Umbilical cord (tissue), 2 donors: ENCODE data around the gene MED25. TPM values are rescaled to one million over a fixed set of nuclear protein-coding genes. Genes with fewer than 3 reads are reported as not detected.

Experiments used
- DNase-seq: peaks from one replicate; pipeline ENCODE4 v3.0.0-alpha.2; 2015; ENCODE audit warnings: low spot score
- total RNA-seq: library from RNA; depleted of rRNA; stranded (reverse); fragments of >200 nt; gene quantifications from one replicate; pipeline ENCODE4 v1.2.3, GENCODE V29; 2014; ENCODE audit warnings: low replicate concordance; ENCODE audit not compliant: insufficient read depth

MED25 gene
- total RNA-seq, 1 donor from 2014 or later = 16.1 TPM

DNA sequence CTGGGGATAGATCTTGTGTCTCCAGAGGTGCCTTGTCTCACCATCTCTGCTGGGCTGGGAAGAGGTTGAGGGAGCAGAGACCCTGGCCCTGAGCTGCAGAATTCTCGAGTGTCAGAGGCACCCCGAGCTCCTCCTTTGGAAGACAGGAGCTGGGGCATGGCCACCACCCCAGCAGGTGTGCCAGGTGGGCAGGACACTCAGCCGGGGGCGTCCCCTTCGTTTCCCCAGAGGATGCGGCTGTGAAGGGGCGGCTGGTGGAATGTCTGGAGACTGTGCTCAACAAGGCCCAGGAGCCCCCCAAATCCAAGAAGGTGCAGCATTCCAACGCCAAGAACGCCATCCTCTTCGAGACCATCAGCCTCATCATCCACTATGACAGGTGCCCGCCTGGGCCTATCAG is 19.5 kb upstream of the MED25 start:
- no peak for DNase-seq

DNA sequence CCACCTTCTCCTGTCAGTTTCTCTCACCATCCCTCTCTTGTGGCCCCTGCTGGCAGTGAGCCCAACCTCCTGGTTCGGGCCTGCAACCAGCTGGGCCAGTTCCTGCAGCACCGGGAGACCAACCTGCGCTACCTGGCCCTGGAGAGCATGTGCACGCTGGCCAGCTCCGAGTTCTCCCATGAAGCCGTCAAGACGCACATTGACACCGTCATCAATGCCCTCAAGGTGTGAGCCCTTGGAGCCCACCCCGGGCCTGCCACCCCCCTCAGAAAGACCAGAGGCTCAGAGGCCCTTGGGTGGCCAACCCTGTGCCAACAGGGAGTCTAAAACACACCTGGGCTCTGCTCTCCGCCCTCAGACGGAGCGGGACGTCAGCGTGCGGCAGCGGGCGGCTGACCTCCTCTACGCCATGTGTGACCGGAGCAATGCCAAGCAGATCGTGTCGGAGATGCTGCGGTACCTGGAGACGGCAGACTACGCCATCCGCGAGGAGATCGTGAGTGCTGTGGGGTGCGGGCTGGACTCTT is 18.8 kb upstream of the MED25 start:
- DNase-seq = no peak

DNA sequence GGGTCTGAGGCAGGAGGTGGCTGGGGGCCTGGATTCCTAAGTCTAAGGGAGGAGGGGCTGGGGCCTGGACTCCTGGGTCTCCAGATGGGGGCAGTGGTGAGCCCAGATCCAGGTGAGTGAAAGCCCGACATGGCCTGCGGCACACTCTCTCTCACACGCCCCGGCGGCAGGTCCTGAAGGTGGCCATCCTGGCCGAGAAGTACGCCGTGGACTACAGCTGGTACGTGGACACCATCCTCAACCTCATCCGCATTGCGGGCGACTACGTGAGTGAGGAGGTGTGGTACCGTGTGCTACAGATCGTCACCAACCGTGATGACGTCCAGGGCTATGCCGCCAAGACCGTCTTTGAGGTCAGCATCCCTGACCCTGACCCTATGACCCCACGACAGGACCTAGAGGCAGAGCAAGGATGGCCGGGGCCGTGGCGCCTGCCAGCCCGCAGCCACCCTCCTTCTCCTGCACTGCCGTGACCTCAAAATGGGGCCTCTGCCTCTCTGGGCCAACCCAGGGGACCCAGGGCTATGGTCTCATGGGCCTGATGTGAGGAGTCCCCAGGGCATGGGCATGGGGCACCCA is 18.2 kb upstream of the MED25 start:
- no peak for DNase-seq

DNA sequence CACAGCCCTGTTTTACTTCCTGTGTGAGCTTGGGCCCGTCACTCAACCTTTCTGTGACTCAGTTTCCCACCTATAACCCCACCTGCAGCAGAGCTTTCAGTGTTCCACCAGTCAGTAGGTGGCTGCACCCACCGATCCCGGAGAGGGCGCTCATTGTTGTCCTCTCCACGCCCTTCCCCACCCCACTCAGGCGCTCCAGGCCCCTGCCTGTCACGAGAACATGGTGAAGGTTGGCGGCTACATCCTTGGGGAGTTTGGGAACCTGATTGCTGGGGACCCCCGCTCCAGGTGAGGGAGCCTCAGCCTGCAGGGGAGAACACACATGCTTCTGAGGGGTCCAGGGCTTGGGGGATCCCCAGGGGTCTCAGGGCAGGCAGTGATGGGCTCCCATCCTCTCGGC is 17.3 kb upstream of the MED25 start:
- no peak for DNase-seq

DNA sequence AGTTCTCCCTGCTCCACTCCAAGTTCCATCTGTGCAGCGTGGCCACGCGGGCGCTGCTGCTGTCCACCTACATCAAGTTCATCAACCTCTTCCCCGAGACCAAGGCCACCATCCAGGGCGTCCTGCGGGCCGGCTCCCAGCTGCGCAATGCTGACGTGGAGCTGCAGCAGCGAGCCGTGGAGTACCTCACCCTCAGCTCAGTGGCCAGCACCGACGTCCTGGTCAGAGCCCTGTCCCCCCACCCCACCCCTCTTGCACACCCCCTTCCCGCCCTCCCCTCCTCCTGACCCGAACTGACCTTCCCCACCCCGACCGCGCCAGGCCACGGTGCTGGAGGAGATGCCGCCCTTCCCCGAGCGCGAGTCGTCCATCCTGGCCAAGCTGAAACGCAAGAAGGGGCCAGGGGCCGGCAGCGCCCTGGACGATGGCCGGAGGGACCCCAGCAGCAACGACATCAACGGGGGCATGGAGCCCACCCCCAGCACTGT is 16.6 kb upstream of the MED25 start:
- DNase-seq = no peak

DNA sequence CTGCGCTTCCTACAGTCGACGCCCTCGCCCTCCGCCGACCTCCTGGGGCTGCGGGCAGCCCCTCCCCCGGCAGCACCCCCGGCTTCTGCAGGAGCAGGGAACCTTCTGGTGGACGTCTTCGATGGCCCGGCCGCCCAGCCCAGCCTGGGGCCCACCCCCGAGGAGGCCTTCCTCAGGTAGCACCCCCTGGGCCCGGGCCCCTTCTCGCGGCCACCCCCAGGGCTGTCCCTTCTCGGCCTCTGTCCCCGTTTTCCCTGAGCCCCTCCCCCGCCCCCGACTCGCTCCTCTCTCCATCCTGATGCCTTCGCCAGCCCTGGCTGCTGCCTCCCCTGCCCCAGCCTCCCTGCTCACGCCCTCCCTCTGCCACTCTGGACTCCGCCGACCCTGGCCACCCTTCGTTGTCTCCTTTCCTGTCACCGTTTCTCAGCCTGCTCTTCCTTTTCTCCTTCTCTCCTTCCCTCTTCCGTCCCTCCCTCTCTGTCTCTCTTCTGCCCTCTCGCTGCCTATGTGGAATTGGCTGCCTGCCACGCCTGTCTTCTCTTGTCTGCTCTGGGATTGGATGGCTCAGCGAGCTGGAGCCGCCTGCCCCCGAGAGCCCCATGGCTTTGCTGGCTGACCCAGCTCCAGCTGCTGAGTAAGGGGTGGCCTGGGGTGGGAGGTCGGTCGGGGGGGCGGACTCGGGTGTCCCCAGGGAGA is 16.0 kb upstream of the MED25 start:
- DNase-seq = peak; percentile 96

DNA sequence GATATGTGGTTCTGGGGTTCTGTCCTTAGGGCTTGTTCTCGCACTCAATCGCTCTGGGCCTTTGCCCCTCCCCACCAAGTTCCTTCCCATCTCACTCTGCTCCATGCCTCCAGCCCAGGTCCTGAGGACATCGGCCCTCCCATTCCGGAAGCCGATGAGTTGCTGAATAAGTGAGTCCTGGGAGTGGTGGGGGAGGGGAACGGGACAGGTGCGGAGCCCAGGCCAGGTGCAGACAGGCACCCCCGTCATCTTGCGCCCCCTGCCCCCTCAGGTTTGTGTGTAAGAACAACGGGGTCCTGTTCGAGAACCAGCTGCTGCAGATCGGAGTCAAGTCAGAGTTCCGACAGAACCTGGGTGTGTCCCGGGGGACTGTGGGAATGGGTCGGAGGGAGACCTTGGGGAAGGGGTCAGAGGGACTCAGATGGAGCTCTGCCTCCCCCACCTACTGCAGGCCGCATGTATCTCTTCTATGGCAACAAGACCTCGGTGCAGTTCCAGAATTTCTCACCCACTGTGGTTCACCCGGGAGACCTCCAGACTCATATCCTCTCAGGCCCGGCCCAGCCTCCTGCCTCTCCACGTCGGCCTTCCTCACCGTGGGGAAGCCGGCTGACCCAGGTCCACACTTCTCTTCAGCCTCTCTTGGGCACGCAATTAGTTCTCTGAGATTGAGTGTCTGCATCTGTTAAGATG is 15.1 kb upstream of the MED25 start:
- DNase-seq = no peak

DNA sequence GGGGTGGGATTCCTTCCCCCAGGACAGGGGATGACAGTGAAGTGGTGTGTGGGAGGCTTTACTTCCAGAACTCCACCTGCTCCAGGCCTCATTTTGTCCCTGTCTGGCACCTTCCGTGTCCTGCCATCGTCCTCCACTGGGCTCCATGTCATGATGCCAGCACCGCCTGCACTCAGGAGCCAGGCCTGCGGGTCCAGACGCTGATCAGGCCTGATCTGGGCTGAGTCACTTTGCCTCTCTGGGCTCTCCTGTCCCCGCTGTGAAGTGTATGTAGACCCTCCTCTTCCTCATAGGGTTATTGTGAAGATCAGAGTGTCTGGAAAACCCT is 14.6 kb upstream of the MED25 start:
- DNase-seq = no peak

DNA sequence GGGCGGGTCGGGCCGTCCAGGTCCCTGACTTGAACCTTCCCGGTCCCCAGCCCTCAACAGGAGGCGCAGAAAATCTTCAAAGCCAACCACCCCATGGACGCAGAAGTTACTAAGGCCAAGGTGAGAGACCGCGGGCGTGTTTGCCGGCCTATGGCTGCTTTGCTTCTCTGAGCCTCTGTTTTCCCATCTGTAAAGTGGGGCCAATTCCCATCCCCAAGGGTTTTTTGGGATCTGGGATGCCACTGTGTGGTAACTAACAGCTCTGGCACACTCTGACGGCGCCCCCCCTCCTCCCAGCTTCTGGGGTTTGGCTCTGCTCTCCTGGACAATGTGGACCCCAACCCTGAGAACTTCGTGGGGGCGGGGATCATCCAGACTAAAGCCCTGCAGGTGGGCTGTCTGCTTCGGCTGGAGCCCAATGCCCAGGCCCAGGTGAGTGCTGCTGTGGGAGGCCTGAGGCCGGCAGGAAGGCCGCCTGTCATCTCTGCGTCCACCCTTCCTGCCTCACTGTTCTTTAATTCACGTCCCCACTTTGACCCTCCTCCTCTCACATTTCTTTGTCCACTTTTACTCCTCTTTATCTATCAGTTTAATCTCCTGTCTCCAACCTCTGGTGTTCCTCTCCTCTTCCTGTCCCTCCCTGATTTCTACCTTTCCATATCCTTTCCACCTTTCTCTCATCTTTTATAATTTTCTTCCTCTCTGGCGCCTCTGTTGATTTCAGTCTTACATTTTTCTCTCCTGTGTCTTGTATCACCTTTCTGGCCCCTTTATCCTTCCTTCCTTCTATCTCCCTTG is 12.1 kb upstream of the MED25 start:
- no peak for DNase-seq

DNA sequence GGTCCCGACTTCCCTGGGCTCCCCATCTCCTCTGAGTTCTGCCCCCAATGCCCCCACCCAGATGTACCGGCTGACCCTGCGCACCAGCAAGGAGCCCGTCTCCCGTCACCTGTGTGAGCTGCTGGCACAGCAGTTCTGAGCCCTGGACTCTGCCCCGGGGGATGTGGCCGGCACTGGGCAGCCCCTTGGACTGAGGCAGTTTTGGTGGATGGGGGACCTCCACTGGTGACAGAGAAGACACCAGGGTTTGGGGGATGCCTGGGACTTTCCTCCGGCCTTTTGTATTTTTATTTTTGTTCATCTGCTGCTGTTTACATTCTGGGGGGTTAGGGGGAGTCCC is 11.5 kb upstream of the MED25 start:
- DNase-seq = no peak

DNA sequence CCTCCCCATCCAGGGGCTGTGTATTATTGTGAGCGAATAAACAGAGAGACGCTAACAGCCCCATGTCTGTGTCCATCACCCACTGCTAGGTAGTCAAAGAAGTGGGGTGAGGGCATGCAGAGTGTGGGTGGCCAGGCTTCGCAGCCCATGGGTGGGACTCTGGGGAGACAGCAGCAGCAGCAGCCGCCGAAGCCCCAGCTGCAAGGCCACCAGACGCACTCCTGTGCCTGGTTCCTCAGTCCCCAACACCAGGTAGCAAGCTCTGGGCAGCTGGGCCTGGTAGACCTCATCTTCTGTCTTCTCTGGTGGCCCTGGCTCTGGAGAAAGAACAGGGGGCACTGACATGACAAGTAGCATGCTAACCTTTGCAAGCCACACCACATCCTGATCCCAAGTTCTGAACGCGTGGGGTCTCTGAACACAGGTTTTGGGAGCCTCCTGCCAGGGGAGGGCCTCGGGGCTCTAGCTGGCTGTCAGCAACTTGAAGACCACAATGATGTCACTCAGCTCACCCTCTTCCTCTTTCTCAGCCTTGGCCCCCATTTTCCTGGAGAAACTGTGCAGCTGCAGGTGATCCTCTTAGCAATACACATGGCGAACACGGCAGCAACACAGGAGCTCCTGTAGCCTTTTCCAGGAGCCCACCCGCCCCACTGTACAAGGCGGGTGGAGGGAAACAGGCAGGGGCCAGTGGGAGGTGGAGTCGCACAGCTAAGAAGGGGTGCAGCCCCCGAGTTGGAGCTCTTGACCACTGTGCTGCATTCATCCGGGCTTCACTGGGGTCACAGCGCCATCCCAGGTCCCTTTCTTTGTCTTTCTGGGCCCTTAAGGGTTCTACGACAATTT is 10.8 kb upstream of the MED25 start:
- DNase-seq = no peak

DNA sequence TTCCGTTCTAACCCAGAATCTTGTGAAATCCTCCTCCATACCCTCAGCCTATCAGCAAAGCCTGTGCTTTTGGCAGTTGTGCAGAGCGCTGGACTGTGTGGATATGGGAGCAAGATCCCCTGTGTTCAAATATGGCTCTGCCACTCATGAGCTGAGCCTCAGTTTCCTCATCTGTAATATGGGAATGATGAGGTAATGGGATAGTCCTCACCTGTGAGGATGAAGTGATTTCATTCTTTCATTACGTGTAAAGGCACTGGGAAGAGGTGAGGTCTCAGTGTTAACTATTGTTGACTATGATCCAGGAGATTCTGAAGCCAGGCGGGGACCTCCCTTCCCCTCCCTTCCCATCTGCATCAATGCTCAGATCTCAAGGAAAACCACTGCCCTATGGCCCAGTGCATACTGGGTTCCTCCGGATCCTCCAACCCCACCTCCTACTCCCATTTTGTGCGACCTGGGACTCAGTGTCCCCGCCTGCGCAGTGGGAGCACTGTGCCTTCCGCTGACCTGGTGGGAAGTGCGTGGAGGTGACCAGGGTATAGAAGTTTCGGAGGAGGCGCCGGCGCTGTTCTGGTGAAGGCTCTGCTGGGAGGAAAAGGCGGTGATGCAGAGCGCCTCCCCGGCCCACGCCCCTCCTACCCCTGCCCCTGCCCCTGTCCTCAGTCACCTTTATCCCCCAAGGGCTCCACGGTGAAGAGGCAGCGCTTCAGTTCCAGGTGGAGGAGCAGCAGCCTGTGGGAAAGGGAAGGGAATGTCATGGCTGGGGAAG is 10.0 kb upstream of the MED25 start:
- DNase-seq = no peak

DNA sequence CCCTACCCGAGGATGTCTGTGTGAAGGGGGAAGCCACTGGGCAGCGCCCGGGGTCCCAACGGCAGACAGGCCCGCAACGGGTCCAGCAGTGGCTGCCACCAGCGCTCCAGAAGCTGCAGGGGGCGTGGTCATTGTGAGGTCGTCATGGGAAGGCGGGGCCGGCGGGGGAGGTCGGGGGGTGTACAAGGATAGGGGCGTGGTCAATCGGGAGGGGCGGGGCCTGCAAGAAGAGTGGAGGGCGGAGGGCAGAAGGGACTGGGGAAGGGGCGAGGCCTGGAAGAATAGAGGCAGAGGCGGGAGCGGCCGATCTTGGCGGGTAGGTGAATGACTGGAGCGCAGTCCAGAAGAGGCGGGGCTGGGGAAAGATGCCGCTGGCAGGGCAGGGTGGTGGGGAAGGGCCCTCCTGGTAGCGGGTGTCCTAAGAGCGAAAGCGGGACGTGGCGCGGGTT is 9.4 kb upstream of the MED25 start:
- DNase-seq = peak; percentile 89

DNA sequence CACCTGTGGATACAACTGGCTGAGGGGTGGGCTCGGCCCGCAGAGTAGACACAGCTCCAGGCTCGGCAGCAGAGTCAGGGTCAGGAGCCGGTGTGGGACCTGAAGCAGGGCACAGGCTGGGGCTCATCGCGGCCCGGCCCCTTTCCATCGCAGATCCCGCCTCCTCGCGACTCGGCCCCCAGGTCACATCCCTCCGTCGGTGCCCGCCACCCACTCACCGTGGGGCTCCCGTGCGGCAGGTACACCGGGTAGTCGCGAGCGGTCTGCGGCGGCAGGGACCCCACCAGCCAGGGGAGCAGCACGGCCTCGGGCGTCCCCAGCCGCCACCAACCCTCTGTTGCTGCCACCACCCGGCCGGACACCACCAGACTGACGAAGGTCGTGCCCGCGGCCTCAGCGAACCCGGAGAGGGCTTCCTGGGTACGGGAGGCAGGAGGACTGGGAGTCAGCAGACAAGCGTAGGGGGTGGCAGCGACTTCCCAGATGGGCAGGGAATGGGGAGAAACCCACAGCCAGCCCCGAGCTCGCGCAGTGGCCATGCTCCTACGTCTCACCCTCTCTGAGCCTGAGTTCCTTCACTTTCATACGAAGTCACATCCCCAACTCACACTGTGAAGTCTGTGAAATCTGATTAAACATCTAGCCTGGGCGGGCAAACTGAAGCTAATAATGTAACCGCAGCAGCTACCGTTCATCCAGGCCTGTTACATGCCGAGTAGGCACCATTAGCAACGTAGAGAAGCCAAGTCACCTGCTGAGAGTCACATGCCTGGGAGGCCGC is 8.7 kb upstream of the MED25 start:
- DNase-seq = peak; percentile 34

DNA sequence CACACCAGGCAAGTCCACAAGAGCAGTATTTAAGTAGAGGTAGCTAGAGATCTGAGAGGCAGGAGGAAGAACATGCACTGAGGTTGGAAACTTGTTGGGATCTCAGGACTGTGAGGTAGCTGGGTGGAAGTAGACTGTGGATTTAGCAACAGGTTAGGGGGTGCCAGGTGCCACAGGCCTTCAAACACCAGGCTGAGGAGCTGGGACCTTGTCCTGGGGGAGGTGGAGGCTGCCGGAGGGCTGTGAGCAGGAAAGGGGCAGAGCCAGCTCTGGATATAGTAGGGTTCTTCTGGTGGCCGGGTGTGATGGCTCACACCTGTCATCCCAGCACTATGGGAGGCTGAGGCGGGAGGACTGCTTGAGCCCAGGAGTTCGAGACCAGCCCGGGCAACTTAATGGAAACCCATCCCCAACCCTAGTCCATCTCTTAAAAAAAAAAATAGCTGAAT is 8.1 kb upstream of the MED25 start:
- no peak for DNase-seq

DNA sequence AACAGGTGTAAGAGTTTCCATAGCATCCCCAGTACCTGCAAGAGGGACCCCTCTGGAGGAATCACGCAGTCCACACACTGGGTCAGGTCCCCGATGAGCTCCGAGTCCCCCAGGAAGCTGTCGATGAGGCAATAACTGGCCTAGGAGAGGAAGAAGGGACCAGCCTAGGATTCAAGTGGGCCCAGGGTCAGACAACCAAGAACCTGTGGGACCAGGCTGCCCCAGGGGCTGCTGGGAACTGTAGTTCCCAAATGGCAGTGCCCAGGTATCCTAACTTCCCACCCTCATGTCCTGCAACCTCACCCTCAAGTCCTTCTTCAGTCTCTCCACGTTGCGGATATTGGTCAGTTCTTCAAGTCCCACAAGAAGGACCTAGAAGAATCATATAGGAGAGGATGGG is 6.8 kb upstream of the MED25 start:
- DNase-seq = no peak

DNA sequence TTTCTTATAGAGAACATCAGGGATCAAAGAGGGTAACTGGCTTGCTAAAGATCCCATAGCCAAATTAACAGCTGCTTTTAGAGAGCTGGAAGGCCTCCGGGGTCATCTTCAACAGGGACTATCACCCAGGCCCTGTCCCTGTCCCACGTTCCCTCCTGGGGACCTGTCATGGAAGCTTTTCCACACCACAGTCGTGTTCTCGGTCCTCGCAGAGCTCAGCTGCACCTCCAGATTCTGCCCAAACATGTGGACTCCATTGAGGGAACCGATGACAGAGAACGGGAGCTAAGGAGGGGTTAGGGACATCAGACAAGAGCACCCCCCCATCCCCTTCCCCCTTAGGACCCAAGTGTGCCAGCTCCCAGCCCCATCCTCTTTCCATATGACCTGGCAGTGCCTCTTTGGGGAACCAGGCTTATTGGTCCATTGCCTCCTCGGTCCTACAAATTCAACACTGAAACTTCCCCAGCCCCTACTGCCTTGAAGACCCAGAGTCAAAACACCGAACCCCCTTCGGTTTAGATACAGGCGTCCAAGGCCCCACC is 5.6 kb upstream of the MED25 start:
- peak; percentile 26 for DNase-seq

DNA sequence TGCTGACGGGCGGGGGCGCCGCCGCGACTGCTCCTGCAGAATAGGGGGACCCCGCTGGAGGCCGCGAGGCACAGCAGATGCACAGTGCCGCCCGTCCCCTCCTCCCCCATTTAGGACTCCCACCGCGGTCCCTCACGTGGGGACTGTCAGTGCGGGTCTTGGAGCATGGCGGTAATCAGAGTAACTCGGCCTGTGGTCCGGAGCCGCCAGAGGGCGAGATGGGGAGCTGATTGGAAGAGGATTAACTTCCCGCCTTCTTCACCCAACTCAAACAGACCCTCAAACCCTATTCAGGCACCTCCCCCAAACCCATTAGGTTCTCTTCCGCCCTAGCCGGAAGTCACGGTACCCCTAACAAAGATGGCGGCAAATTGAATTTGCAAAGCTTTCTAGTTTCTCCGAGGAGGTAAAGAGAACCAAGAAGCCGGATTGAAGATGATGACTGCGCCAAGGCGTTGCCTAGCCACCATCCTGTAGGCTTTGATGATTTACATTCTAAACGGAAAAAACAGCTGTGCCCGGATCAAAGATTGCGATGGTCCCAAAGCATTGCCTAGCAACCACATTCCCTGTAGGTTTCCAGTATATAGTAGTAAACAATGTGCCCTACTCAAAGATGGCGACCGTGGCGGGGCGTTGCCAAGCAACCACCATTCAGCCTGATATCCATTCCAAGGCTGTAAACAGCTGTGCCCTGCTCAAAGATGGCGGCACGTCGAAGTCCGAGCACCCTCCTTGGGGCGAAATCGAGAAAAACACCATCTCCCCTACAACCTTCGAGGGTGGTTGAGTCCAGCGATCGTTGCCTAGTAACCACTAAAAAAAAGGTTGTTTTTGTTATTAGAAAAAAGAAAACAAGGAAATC is 4.9 kb upstream of the MED25 start, which contains the start of gene FUZ:
TSS of gene FUZ (minus strand) at position 296 of the 865 bp plus-strand sequence. CDS start at position 110, 186 bp downstream.
- peak; percentile 99 for DNase-seq
